ENCODE data around the gene JPH2.

- no peak for TF ChIP-seq STAT6 (CRISPR knock-in tag; conservative IDR thresholded peaks at IDR 0.05; ENCODE audit: low read depth)
- no peak for TF ChIP-seq ZNF232 (CRISPR knock-in tag; IDR thresholded peaks at IDR 0.05)
- TF ChIP-seq MYBL2 (CRISPR knock-in tag; IDR thresholded peaks at IDR 0.05), result no peak
- TF ChIP-seq E2F1 (CRISPR knock-in tag; IDR thresholded peaks at IDR 0.05), result no peak
- TF ChIP-seq CTCF (IDR thresholded peaks at IDR 0.05), result no peak
- no peak for TF ChIP-seq JUN (CRISPR knock-in tag; IDR thresholded peaks at IDR 0.05)
- no peak for TF ChIP-seq SMAD4 (CRISPR knock-in tag; IDR thresholded peaks at IDR 0.05)
- no peak for TF ChIP-seq NFATC4 (CRISPR knock-in tag; IDR thresholded peaks at IDR 0.05)
- TF ChIP-seq SP1 (CRISPR knock-in tag; conservative IDR thresholded peaks at IDR 0.05), result no peak
- TF ChIP-seq TEAD1 (CRISPR knock-in tag; IDR thresholded peaks at IDR 0.05), result no peak
- no peak for TF ChIP-seq MAX (CRISPR knock-in tag; IDR thresholded peaks at IDR 0.05)
- no peak for TF ChIP-seq ATF6 (CRISPR knock-in tag; IDR thresholded peaks at IDR 0.05)
Observed at GRCh38 chr20:44182863-44183262, 4.1 kb downstream of the JPH2 start.

All from WTC11 (cell line).